Stomach (tissue), 9 donors: ENCODE measurements around the gene IRAG1. TPM values are rescaled to one million over a fixed set of nuclear protein-coding genes. Genes with fewer than 3 reads are reported as not detected.

Experiments used
- DNase-seq, 2 donors: peaks; one replicate each; pipeline versions ENCODE4 v3.0.0 to v3.0.0-alpha.2; 2013 to 2019
- H3K27ac ChIP-seq, 5 donors: fragments of 200-600 bp in 4 of 5; sonication (generic) in 4 of 5; one replicate each; pipeline ENCODE4 v1.5.1; 2013 to 2019; ENCODE audit warnings: mild to moderate bottlenecking in 1 of 5, moderate library complexity in 1 of 5
- H3K27me3 ChIP-seq, 3 donors: fragments of 200-600 bp; sonication (generic); one replicate each; pipeline ENCODE4 v1.5.1; 2017 to 2019; ENCODE audit warnings: mixed run types in 1 of 3
- H3K36me3 ChIP-seq, 4 donors: fragments of 200-600 bp; sonication (generic); 1 replicate in 3 of 4; 2 replicates in 1 of 4; pipeline ENCODE4 v1.5.1; 2016 to 2019
- H3K4me1 ChIP-seq, 4 donors: fragments of 200-600 bp; sonication (generic); one replicate each; pipeline ENCODE4 v1.5.1; 2016 to 2019
- H3K4me3 ChIP-seq, 4 donors: fragments of 200-600 bp; sonication (generic) in 3 of 4; one replicate each; pipeline ENCODE4 v1.5.1; 2016 to 2019; ENCODE audit warnings: mild to moderate bottlenecking in 1 of 4
- H3K9me3 ChIP-seq, 4 donors: fragments of 200-600 bp; sonication (generic); one replicate each; pipeline ENCODE4 v1.5.1; 2016 to 2019
- EP300 ChIP-seq: sonication (generic); formaldehyde crosslinking; IDR thresholded peaks from one replicate; pipeline ENCODE4 v1.6.1; 2017; ENCODE audit warnings: antibody characterized with exemption
- POLR2A ChIP-seq, 4 donors: fragments of 450-650 bp; IDR thresholded peaks; one replicate each; pipeline ENCODE4 v1.6.1; 2016; ENCODE audit warnings: antibody characterized with exemption in 4 of 4, control low read depth in 2 of 4, mild to moderate bottlenecking in 1 of 4, moderate library complexity in 1 of 4
- POLR2AphosphoS5 ChIP-seq, 3 donors: sonication (generic); formaldehyde crosslinking; IDR thresholded peaks; one replicate each; pipeline ENCODE4 v1.6.1; 2016; ENCODE audit warnings: antibody characterized with exemption in 3 of 3
- WGBS, 5 donors: extraction: QIAGEN DNeasy Blood & Tissue Kit in 3 of 5; methylation state at CpG; one replicate each; pipeline versions ENCODE4 v1.1.5 to v1.1.7; 2013 to 2018; 5-methylcytosine and 5-hydroxymethylcytosine counted together
- intact Hi-C: fragments of 100-400 bp; cut with DNase I; formaldehyde crosslinking; loops from one replicate; pipeline ENCODE4 v1.15.1; 2023; ENCODE audit warnings: low total_unique reads
- polyA plus RNA-seq, 3 donors: library from polyadenylated mRNA; stranded (reverse); fragments of 200-250 nt; gene quantifications; one replicate each; pipeline ENCODE4 v1.2.3, GENCODE V29; 2013
- total RNA-seq, 5 donors: library from RNA; depleted of rRNA; stranded (reverse); fragments of >200 nt; gene quantifications; one replicate each; pipeline versions ENCODE4 v1.1.0 to v1.2.3, GENCODE V29; 2014 to 2016
- TF ChIP-seq, protein P1 (sequence below), 7 experiments: fragments of 450-650 bp in 4 of 7; fragments of 200-600 bp in 3 of 7; sonication (generic) in 3 of 7; IDR thresholded peaks; one replicate each; pipeline ENCODE4 v1.5.1; 2016 to 2019; ENCODE audit warnings: antibody characterized with exemption in 7 of 7, control low read depth in 2 of 7, mild to moderate bottlenecking in 1 of 7
- donor health status: healthy with polysubstance abuse.
- donor health status: Bipolar disorder and iron deficiency.
- donor health status: healthy.

Gene IRAG1
- total and polyA plus RNA-seq, 8 donors = 12.7 to 60.7 (median 26.4) TPM

DNA sequence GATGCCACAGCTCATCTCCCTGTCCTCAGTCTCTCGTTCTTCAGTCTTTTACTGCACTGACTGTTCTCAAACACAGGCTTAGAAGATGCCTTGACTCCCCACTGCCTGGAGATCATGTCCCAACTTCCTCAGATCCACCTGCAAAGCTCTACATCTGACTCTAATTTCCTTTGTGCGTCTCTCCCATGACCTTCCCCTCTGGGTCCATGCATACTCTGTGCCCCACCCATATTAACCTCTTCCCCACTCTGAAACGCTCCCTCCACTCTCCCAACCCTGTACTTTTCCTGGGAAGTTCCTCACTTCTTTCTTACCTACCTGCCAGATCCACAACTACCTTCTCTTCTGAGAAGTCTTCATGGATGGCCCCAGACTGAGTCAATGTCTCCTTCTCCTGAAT lies 16.6 kb downstream of the IRAG1 start:
- DNase-seq = no peak
- Histone ChIP-seq H3K27ac (peak overlapping the region in 4 of 5 donors; percentile 10 to 82 (median 78)), H3K4me3 (no peak overlapping the region), H3K36me3 (no peaks in the 10 kb centered on the region), H3K27me3 (no peaks in the 10 kb centered on the region), H3K4me1 (peaks cover 6 to 49% (median 25%) of the 10 kb centered on the region in 4 donors), H3K9me3 (no peaks in the 10 kb centered on the region)
- 56 to 67% (median 61%) methylated on average over 3 of the region's 3 CpGs for WGBS, 5 donors
- TF ChIP-seq POLR2AphosphoS5 (IDR thresholded peaks at IDR 0.05) = no peak
- TF ChIP-seq EP300 = no peak
- TF ChIP-seq, protein P1, sequence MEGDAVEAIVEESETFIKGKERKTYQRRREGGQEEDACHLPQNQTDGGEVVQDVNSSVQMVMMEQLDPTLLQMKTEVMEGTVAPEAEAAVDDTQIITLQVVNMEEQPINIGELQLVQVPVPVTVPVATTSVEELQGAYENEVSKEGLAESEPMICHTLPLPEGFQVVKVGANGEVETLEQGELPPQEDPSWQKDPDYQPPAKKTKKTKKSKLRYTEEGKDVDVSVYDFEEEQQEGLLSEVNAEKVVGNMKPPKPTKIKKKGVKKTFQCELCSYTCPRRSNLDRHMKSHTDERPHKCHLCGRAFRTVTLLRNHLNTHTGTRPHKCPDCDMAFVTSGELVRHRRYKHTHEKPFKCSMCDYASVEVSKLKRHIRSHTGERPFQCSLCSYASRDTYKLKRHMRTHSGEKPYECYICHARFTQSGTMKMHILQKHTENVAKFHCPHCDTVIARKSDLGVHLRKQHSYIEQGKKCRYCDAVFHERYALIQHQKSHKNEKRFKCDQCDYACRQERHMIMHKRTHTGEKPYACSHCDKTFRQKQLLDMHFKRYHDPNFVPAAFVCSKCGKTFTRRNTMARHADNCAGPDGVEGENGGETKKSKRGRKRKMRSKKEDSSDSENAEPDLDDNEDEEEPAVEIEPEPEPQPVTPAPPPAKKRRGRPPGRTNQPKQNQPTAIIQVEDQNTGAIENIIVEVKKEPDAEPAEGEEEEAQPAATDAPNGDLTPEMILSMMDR (IDR thresholded peaks at IDR 0.05) = no peak
- TF ChIP-seq POLR2A (IDR thresholded peaks at IDR 0.05) = no peak
- intact Hi-C loops = no loop called here

DNA sequence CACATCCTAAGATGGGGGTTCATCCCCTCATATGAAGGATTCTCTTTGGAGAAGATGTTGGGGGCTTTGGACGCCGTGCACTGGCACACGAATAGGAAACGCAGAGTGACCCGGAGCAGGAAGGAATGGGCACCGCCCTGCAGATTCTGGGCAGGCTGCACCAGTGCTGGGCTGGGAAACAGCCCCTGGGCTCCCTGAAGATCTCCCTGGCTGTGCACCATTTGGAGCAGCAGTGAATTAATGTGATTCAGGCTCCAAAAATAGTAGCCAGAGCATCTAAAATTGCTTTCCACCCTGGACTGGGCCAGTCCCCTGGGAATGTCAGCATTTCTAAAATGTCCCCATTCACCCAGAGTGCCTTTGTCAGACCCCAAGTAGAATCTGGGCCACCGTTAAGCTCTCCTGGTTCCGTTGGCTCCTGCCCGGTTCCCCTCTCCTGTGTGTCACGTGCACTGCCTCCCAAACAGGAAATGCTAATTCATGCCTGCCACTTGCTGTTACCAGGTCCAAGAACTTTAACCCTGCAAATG lies 18.6 kb downstream of the IRAG1 start:
- H3K4me1 ChIP-seq = peaks cover 13 to 56% (median 29%) of the 10 kb centered on the region in 4 donors
- peak in 1 of 2 donors; percentile 24 for DNase-seq
- H3K27ac ChIP-seq = peak overlapping the region; percentile 45 to 82 (median 75)
- WGBS, 5 donors = 26 to 51% (median 35%) methylated on average over 10 of the region's 10 CpGs
- TF ChIP-seq, protein P1 (IDR thresholded peaks at IDR 0.05) = no peak
- TF ChIP-seq POLR2AphosphoS5 (IDR thresholded peaks at IDR 0.05) = peak in 1 of 3 donors; percentile 3
- no peaks in the 10 kb centered on the region for H3K9me3 ChIP-seq
- no peaks in the 10 kb centered on the region for H3K27me3 ChIP-seq
- intact Hi-C loops = no loop called here
- no peaks in the 10 kb centered on the region for H3K36me3 ChIP-seq
- H3K4me3 ChIP-seq = peak overlapping the region in 1 of 4 donors; percentile 21

DNA sequence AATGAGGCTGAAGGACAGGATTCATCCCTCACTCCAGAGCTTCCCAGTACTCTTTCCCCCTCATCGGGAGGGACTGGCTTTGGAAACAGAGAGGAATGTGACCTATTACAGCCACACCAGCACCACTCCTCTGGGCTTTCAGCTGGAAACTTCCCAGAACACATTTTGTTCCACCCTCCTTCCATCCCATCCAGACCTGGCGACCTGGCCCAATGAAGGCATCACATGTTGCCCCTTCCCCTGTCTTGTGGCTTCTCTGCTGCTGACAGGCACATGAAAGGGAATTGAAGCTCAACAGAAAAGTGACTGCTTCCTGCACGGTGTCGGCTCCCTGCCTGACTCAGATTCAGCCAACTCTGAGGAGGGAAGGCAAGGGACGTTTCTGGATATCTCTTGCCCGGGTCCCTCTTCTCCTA lies 19.1 kb downstream of the IRAG1 start:
- Histone ChIP-seq H3K27me3 (no peaks in the 10 kb centered on the region), H3K4me3 (peak overlapping the region in 1 of 4 donors; percentile 21), H3K4me1 (peaks cover 13 to 61% (median 31%) of the 10 kb centered on the region in 4 donors), H3K36me3 (no peaks in the 10 kb centered on the region), H3K27ac (peak overlapping the region; percentile 25 to 82 (median 75)), H3K9me3 (no peaks in the 10 kb centered on the region)
- WGBS, 5 donors = 16 to 38% (median 37%) methylated on average over 6 of the region's 6 CpGs
- intact Hi-C loops = no loop called here
- DNase-seq = peak in 1 of 2 donors; percentile 32
- TF ChIP-seq POLR2A (IDR thresholded peaks at IDR 0.05) (no peak), EP300 (no peak), POLR2AphosphoS5 (IDR thresholded peaks at IDR 0.05) (no peak)
- TF ChIP-seq, protein P1 (IDR thresholded peaks at IDR 0.05) = no peak

DNA sequence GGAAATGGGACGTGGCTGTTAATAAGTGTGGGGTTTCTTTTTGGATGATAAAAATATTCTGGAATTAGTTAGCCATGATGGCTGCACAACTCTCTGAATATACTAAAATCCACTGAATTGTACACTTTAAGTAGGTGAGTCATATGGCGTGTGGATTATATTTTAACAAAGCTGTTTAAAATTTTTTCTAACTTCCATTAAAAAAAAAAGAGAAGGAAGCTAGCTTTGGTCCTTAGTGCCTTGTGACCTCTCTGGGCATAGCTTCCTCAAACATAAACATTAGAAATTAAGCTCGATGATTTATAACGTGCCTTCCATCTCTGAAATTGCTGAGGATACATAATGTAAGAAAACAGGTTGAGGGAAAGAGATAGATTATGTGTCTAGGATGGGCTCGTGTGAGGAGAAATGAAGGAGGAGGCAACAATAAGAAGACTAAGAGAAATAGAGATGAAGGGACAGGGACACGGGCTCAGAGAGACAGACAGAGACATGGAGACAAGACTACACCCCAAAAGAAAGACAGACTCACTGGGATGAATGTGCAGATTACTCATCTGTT lies 20.0 kb downstream of the IRAG1 start:
- H3K4me3 ChIP-seq = no peak overlapping the region
- no peak for DNase-seq
- no peak for TF ChIP-seq POLR2AphosphoS5 (IDR thresholded peaks at IDR 0.05)
- TF ChIP-seq EP300 = no peak
- TF ChIP-seq, protein P1 (IDR thresholded peaks at IDR 0.05) = no peak
- TF ChIP-seq POLR2A (IDR thresholded peaks at IDR 0.05) = no peak
- 42 to 65% (median 46%) methylated on average over 6 of the region's 6 CpGs for WGBS, 5 donors
- H3K27me3 ChIP-seq = no peaks in the 10 kb centered on the region
- H3K4me1 ChIP-seq = peaks cover 13 to 70% (median 35%) of the 10 kb centered on the region in 4 donors
- intact Hi-C loops = no loop called here
- no peaks in the 10 kb centered on the region for H3K9me3 ChIP-seq
- peak overlapping the region in 4 of 5 donors; percentile 70 to 82 (median 78) for H3K27ac ChIP-seq
- no peaks in the 10 kb centered on the region for H3K36me3 ChIP-seq
